ENCODE measurements around the gene CEP57L1.
"Not testable (repeated sequence)": the region's sequence is repeated elsewhere in the genome, so short reads cannot be mapped to it uniquely, and the experiment has no call there.

Gene CEP57L1

DNA sequence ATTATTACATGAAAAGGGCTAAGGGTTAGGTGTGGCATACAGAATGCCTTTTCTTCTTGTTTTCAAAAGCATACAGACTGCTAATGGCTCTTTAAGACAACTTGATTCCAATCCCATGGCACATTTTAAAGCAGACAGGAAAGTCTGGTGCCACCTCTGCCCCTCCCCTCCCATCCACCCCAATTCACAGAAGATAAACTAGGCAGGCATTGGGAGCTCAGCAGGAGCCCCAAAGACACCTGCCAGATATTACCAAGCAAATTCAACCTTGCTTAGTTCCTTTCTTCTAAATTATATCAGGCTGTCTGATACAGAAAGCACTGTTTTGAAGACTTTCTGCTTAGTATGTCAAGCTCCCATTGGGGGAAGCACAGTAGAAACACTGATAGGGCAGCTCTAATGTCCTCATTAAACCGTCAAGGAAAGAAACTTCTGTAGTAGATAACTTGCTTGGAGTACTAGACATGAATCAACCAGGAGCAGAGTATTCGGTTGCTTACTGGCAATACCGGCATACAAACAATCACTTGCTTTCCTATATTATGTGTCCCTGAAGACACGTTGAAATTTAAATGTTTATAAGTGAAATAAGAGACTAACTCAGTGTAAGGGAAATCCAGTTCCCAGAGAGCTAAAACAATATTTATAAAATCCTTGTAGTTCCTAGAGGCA lies 13.7 kb upstream of the CEP57L1 start:
- H3K4me3 ChIP-seq (ENCODE audit: control insufficient read depth, low read depth, low read length): no peak overlapping the region
- no peak for DNase-seq (ENCODE audit: low read depth)
- TF ChIP-seq, protein P1, sequence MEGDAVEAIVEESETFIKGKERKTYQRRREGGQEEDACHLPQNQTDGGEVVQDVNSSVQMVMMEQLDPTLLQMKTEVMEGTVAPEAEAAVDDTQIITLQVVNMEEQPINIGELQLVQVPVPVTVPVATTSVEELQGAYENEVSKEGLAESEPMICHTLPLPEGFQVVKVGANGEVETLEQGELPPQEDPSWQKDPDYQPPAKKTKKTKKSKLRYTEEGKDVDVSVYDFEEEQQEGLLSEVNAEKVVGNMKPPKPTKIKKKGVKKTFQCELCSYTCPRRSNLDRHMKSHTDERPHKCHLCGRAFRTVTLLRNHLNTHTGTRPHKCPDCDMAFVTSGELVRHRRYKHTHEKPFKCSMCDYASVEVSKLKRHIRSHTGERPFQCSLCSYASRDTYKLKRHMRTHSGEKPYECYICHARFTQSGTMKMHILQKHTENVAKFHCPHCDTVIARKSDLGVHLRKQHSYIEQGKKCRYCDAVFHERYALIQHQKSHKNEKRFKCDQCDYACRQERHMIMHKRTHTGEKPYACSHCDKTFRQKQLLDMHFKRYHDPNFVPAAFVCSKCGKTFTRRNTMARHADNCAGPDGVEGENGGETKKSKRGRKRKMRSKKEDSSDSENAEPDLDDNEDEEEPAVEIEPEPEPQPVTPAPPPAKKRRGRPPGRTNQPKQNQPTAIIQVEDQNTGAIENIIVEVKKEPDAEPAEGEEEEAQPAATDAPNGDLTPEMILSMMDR (conservative IDR thresholded peaks at IDR 0.05; ENCODE audit: control insufficient read depth, insufficient read depth, low read depth, low read length): no peak

DNA sequence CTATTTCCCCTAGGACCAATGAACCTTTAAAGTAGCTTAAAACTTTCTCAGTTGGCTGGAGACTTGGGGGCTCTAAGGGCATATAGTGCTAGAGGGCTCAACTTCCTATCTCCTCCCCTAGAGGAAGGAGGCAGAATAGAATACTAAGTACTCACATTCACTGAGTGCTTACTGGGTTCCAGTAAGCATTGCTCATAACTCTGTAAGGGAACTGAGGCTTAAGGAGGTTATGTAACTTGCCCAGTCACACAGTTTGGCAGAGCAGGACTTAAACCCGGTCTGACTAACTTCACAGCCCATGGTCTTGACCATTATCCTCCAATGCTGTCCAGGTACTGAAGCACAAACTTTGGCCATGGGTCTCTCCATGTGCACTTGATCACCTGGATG lies 13.1 kb upstream of the CEP57L1 start:
- TF ChIP-seq, protein P1 (conservative IDR thresholded peaks at IDR 0.05; ENCODE audit: control insufficient read depth, insufficient read depth, low read depth, low read length): peak; percentile 23
- no peak overlapping the region for H3K4me3 ChIP-seq (ENCODE audit: control insufficient read depth, low read depth, low read length)
- peak; percentile 81 for DNase-seq (ENCODE audit: low read depth)

- TF ChIP-seq, protein P1 (conservative IDR thresholded peaks at IDR 0.05; ENCODE audit: control insufficient read depth, insufficient read depth, low read depth, low read length): no peak
- no peak for DNase-seq (ENCODE audit: low read depth)
- no peak overlapping the region for H3K4me3 ChIP-seq (ENCODE audit: control insufficient read depth, low read depth, low read length)
These were observed 11.7 kb upstream of the CEP57L1 start for GRCh38 chr6:109083657-109084056.

DNA sequence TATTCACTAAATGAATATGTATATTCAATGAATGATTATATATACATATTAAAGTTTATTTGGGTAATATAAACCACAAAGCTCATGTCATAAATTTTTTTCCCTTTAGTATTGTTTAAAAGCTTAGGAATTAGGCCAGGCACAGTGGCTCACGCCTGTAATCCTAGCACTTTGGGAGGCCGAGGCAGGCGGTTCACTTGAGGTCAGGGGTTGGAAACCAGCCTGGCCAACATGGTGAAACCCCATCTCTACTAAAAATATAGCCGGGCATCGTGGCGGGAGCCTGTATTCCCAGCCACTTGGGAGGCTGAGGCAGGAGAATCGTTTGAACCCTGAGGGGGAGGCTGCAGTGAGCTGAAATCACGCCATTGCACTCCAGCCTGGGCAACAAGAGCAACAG lies 11.2 kb upstream of the CEP57L1 start:
- not testable (repeated sequence) for H3K4me3 ChIP-seq (ENCODE audit: control insufficient read depth, low read depth, low read length); DNase-seq (ENCODE audit: low read depth)

DNA sequence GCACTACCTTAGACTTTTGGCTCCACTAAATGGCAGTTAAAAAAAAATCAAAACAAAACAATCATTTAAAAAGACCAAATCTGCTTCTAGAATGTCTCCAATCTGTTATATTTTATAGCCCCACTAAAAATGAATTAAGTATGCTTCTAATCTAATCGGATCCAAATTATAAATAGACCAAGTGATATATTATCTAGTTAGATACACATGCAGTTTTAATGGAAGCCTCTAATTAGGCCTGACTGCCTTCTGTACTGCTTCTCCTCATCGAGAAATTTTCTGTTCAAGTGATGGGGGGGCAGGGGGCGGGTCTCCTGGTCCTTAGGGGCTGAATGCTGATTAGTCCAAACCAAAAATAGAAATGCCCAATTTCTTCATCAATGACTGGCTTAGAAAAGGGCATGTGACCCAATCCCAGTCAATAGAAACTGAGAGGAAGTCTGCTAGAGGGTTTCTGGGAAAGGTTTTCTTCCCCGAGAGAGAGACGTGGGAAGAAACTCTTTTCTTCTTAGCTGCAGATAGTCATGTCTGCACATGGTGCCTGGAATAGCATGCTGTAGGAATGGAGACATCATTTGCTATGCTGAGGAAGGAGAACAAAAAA lies 7.5 kb upstream of the CEP57L1 start:
- TF ChIP-seq, protein P1 (conservative IDR thresholded peaks at IDR 0.05; ENCODE audit: control insufficient read depth, insufficient read depth, low read depth, low read length): no peak
- DNase-seq (ENCODE audit: low read depth): no peak
- no peak overlapping the region for H3K4me3 ChIP-seq (ENCODE audit: control insufficient read depth, low read depth, low read length)

GRCh38 chr6:109088995-109089394 lies 6.3 kb upstream of the CEP57L1 start:
- no peak for DNase-seq (ENCODE audit: low read depth)
- H3K4me3 ChIP-seq (ENCODE audit: control insufficient read depth, low read depth, low read length): no peak overlapping the region
- TF ChIP-seq, protein P1 (conservative IDR thresholded peaks at IDR 0.05; ENCODE audit: control insufficient read depth, insufficient read depth, low read depth, low read length): no peak

- H3K4me3 ChIP-seq (ENCODE audit: control insufficient read depth, low read depth, low read length): no peak overlapping the region
- no peak for DNase-seq (ENCODE audit: low read depth)
- TF ChIP-seq, protein P1 (conservative IDR thresholded peaks at IDR 0.05; ENCODE audit: control insufficient read depth, insufficient read depth, low read depth, low read length): no peak
These were observed 3.8 kb upstream of the CEP57L1 start for GRCh38 chr6:109091314-109092024.
